GM21619 (cell line): ENCODE measurements around the gene RAB27A.
"Not testable (repeated sequence)": the region's sequence is repeated elsewhere in the genome, so short reads cannot be mapped to it uniquely, and the experiment has no call there.

Experiments
- ATAC-seq: cut with Tn5 transposase; IDR thresholded peaks from one replicate; pipeline ENCODE4 v1.9.1; 2021; ENCODE audit not compliant: unreplicated experiment

The RAB27A gene

DNA sequence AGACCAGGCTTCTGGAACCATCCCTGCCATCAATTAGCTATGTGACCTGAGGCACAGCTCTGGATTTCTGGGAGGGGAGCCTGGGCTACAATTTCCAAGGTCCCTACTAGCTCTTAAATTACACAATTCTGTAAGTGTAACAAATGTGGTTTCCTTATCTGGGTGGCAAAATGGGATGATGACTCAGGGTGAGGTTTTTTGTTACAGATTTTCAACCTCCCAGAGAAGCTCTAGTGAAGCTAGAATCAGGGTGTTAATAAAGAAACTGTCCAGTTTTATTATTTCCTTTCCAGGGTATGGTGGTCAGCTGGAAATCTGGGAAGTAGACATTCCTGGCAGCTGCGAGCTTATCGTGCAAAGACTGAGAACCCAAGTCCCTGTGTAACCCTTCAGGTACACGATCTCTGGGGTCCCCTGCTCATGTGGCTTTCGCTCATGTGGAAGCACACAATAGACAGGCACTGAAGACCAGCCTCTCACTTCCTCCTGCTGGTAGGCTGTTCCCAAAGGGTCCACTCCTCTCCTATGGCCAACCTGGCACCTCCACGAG lies 7.3 kb downstream of the RAB27A start:
- ATAC-seq = no peak

DNA sequence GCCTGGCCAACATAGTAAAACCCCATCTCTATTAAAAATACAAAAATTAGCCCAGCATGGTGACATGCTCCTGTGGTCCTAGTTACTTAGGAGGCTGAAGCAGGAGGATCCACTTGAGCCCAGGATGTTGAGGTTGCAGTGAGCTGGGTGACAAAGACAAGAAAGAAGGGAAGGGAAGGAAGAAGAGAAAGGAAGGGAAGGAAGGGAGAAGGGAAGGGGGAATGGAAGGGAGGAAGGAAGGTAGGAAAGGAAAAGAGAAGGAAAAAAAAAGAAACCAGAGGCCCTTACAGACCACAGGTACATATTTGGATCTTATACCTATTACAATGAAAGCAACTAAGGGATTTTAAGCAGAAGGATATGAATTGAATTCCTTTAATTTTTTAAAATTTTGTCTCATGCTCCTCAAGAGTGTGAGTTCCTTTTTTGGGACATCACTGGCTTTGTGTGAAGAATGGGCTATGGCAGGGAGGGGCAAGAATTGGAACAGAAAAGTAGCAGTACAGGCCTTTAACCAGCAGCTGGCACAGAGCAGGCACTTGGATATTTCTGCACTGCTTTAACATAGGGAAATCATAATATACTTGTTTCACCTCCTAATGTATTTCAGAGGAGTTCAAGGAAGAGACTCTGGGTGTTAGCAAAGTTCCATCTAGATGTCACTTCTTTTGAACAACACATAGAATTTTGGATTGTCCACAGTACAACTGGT lies 7.9 kb downstream of the RAB27A start:
- ATAC-seq = no peak

DNA sequence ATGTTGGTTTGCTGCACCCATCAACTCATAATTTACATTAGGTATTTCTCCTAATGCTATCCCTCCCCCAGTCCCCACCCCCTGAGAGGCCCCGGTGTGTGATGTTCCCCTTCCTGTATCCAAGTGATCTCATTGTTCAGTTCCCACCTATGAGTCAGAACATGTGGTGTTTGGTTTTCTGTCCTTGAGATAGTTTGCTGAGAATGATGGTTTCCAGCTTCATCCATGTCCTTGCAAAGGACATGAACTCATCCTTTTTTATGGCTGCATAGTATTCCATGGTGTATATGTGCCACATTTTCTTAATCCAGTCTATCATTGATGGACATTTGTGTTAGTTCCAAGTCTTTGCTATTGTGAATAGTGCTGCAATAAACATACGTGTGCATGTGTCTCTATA lies 9.0 kb downstream of the RAB27A start:
- ATAC-seq = not testable (repeated sequence)

DNA sequence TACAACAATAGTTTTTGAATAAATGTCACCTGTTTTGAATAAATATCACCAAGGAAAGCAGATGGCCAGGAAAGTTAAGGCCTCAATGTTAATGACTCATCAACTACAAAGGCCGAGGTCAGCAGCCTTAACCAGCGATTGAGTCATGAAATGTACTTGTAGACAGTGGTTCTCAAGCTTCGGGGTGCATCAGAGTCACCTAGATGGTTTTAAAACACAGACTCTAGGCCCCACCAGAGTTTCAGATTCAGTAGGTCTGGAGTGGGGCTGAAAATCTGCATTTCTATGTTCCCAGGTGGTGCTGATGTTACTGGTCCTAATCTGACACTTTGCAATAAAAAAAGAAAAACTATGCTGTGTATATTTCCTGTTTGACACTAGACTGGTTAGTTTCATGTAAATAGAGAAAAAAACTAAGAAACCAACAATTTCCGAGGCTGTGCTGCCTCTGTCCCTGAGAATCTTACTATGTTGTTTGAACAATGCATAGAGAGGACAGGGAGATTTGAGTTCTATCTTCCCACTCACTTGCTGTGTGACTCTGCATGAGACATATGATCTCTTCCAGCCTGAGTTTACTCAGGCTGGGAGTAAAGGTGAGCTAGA lies 9.8 kb downstream of the RAB27A start:
- ATAC-seq = peak; percentile 78

DNA sequence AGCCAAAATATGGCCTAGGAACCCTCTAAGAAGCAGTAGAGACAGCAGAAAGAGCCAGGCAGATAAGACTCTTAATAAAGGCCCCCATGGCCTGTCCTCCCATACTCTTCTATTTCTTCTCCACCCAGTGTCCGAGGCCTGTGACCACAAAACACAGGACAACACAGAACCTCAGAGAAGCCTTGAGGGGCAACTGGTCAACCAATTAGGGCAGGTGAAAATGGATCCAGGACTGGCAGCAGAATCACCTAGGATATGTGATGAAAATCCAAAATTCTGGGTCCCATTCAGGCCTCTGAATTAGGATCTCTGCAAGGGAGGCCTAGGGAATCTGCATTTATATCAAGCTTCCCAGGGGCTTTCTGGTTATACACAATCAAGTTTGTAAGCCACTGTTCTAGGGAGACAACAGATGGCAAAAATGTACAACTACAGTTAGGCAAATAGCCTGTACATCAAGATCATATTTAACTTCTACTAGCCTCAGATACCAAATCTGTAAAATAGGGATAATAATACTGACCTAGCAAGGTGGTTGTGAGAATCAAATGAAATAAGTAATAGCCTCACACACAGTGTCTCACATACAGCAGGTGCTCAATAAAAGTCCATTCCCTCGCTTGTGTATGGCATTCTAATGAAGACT lies 10.4 kb downstream of the RAB27A start:
- no peak for ATAC-seq

DNA sequence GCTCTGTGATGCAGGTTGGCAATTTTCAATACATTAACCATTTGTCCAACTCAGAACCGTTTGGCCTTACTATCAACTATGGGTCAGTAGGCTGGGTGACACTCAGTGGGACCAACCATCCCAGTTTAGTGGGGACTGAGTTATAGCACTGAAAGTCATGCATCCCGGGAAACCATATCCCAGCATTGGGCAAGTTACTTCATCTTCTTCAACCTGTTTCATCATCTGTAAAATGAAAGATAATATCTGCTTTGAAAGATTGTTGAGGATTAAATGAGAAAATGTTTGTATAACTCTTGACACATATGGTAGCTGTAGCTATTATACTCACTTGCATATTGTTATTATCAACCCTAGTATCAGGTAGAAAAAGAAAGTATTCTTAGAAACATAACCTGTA lies 11.9 kb downstream of the RAB27A start:
- ATAC-seq = no peak

DNA sequence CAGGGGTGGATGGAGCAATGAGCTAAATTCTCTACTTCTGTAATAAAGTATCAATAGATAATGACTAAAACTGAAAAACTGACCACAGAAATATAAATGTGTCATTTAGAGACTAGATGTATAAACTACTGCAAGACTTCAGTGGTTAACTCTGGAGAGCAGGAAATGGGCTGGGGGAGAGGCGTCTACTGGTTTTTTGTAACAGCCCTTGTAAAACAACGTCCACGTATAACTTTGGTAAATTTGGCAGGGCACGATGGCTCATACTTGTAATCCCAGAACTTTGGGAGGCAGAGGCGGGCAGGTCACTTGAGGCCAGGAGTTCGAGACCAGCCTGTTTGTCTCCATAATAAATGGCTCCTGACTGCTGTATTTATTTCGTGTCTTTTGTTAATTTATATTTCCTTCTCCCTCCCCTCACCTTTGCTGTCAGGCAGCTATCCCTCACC lies 12.5 kb downstream of the RAB27A start:
- ATAC-seq = peak; percentile 47

DNA sequence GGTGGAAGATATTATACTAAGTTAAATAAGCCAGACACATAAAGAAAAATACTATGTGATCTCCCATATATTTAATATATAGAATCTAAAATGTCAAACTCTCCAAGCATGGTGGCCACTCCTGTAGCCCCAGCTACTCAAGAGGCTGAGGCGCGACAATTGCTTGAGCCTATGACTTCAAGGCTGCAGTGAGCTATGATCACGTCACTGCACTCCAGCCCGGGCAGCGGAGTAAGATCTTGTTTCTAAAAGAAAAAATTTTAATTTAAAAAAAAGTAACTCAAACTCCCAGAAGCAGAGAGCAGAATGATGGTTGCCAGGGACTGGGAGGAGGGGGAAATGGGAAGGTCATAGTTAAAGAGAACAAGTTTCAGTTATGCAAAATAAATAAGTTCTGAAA lies 13.3 kb downstream of the RAB27A start:
- ATAC-seq = no peak

DNA sequence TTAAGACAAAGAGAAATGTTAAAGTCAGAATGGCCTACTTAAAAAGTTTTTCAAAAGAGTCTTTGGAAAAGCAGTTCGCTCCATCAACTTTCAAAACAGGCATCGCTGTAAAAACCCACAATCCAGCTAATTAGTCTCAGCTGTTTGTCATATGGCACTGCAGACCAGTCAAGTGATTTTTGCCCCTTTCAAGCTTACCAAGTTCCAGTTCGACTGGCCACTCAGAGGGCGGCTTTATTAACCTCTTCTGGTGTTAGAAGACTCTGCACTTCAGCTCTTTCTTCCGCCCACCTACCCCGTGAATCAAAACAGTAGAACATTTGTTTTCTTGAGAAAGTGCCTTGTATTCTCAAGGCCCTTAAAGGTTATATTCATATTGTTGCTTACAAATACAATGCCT lies 19.3 kb downstream of the RAB27A start:
- no peak for ATAC-seq

DNA sequence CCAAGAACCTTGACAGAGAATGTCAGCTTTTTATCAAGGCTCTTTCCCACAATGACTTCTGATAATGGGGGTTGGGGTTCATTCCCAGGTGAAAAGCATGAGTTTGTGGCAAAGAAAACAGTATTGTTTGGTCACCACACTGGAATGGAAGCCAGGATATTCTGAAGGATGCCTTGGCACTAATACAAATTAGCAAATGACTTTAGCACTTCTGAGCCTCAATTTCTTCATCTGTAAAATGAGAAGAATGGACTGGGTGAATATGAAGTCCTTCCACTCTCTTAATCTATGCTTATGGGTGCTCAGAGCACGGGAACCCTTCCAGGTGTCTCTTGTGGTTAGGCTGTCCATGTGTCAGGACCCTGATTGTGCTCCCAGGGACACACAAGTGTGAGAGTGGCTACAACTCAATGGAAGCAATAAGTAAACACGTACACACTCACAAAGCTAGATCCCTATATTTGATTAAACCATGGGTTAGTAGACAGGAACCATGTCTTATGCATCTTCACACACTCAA lies 21.4 kb downstream of the RAB27A start:
- ATAC-seq = no peak

DNA sequence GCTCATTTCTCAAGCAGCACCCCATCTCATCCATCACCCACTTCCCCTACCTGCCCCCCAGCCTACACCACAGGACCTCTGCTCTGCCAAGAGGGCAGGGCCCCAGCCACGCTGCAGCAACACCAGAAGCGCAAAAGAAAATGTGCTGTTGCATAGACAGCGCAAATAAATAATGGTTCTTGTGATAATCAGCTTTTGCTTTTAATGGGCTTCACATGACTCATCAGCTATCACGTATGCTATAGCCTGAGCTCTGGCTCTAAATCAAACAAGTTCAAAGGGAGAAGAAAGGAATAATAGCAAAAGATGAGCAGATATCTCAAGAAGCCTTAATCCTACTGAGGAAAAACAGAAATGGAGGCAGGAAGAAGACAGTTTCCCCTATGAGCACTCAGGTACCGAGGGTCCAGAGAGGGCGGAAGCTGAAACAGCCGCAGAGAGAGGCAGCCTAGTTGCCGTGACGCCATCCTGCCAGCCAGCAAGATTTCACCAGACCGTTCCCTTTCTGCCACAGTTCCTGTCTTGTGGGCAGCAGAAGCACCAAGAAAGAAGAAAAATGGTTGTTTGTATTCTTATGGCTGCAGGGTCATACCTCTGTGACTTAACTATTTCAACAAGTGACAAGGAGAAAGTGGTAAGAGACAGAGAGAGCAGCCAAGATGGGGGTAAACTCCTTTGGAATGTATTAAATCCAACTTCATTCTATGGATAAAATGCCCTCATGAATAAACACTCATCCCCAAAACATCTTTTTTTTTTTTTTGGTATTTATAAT lies 22.0 kb downstream of the RAB27A start:
- ATAC-seq = peak; percentile 93

DNA sequence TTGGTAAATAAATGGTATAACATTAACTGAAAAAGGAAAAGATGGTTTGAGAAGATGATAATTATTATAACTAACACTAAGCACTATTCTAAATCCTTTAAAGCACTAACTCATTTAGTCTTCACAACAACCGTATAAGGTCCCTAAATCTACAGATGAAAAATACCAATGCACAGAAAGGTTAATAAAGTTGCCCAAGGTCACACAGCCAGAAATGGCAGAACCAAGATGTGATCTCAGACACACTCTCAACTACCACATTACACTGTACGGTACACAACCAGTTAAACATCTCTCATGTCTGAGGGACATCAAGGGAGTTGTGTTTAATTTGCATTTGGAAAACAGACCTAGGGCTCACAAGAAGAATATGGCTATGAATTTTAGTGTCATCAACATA lies 23.1 kb downstream of the RAB27A start:
- no peak for ATAC-seq

DNA sequence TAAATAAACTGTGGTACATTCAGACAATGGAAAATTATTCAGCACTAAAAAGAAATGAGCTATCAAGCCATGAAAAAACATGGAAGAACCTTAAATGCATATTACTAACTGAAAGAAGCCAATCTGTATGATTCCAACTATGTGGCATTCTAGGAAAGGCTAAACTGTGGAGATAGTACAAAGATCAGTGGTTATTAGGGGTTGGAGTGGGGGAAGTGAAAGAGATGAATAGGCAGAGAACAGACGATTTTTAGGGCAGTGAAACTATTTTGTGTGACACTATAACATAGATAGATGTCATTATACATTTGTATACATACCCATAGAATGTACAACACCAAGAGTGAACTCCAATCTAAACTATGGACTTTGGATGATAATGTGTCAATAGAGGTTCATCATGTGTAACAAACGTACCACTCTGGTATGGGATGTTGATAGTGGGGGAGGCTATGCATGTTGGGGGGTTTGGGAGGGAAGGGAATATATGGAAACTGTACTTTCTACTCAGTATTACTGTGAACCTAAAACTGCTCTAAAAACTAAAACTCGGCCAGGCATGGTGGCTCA lies 29.0 kb downstream of the RAB27A start:
- no peak for ATAC-seq

DNA sequence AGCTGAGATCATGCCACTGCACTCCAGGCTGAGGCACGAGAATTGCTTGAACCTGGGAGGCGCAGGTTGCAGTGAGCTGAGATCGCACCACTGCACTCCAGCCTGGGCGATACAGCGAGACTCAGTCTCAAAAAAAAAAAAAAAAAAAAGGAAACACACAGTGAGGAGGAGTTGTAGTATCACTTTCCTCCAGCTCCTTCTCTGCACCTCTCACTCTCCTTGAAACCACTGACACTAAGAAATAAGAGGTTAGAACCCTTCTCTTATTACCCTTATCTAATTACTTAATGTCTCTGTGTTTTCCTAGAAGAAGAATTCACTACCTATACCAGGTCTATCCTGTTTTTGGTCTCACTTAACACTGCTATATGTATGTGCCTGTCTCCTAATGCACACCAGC lies 31.7 kb downstream of the RAB27A start:
- no peak for ATAC-seq

DNA sequence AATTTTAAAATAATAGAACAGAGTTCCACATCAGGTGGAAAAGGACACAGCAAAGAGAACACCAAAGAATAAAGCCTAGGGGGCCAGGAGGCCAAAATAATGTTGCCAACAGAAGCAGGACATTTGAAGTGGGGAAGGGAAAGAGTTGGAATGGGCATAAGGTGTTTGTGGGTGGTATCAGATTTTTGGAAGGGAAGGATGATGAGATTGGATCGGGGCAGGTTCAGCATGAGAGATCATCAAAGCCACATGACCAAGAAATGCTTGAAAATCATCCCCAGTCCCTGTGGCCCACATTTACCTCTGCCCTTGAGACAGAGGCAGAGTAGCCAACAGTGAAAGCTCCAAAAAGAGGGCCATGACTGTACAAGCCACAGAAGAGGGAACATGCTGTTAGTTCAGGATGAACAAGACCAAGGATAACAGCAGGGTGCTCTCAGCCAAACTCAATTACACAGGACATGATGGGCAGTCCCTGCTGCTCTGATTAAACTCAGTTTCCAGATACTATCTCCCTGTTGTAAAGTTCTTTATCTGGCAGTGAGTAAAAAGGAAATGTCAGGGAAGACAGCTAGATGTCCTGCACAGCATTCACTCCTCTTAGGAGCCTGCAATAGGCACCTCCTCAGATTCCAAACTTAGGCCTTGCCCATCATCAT lies 32.5 kb downstream of the RAB27A start:
- ATAC-seq = no peak

DNA sequence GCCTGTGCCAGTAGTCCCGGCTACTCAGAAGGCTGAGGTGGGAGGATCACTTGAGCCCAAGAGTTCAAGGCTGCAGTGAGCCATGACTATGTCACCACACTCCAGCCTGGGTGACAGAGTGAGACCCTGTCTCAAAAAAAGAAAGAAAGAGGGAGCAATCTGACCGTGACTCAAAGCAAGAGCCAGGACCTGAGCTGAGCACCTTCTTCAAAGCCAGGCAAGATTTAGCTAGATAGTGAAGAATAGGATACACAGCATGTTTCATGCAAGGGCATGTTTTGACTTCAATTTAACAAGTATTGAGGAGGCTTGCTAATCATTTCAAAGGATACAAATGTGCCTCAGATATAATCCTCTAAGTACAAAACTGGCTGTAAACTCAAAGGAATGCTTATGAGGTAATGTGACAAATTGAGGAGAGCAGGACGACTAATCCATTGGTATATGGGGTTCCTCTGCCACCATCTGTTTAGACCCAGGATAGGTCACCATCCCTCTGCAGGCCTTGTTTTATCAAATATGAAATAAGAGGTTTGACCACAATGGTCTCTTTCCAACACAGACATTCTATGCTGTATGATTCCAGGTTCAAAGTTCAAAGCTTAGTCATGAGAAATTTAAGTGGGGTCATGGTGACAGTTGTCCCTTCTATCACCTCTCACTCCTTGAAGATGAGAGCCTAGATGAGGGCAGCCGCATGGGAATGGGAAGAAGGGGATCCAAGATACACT lies 33.2 kb downstream of the RAB27A start:
- ATAC-seq = peak; percentile 8

DNA sequence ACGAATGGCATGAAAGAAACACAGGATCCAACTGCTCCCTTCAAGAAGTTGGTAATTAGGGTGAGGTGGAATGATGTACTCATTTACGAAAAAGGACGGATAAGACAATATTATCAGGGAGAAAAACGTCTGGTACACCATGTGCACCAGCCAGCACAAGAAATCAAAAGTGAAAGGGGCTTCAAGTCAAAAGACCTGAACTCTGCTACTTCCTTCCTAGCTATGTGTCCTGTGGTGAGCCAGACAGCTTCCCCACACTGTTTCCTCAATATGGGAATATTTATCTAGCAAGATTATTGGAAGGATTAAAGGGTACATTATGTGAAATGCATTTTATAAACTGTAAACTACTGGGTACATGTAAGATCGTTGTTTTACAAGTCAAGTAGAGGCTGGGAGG lies 33.9 kb downstream of the RAB27A start:
- peak; percentile 55 for ATAC-seq

DNA sequence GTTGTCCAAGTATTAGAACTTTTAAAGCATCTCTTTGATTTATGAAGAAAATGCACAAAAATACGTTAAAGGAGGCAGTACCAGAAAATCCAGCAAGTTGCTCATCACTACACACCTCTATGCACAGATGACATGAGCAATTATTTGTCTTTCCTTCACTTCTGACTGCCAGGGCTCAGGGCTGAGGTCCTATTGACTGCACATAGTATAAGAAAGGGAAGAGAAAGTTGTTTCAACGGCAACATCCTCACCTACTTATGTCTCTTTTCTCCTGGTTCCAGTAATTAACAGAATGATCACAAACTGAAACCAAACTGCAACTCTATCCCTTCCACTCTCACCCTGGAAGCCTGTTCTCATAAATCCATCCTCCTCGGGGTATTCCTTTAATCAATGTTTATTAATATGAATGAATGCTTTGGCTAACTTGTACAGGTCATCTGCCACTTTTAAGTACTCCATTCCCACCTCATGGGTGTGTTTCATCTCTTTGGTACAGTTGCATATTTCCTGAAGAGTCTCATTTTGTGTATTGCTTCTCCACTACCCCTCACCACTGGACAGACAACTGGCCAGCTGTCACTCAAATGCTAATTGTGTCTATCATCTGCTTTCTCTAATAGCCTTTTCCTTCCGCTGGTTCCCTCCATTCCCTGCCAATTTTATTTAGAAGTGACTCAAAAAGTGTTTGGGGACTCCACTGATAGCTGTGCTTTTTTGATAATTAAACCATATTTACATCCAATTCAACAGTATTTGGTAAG lies 34.5 kb downstream of the RAB27A start:
- ATAC-seq = peak; percentile 56

DNA sequence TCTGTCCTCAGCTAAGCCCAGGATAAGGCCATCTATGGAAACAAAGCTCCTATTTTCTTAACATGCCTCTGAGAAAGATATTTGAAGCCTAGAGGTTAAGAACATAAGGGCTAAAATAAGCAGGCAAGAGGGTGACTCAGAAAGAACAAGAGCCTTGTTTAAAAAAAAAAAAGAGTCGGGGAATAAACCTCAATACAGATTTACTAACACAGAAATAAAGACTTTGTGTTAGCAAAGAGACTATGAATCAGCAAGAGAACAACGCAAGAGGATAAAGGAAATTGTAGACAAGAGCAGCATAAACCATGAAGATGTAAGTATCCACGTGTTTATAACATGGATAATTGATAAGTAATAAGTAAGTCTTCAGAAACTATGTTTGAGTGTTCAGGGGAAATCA lies 36.0 kb downstream of the RAB27A start:
- ATAC-seq = no peak
